Liver (tissue), 3 donors: ENCODE results near the gene PARD3B.

Experiments
- ATF3 ChIP-seq: IDR thresholded peaks from 2 replicates; pipeline ENCODE4 v1.6.1; 2016; ENCODE audit warnings: antibody characterized with exemption
- CTCF ChIP-seq: fragments of 150-350 bp; IDR thresholded peaks from 2 replicates; pipeline ENCODE4 v1.5.1; 2017; ENCODE audit warnings: improper control_type of control experiment, low read depth, low read length; ENCODE audit not compliant: missing input control
- MAX ChIP-seq: IDR thresholded peaks from 2 replicates; pipeline ENCODE4 v1.6.1; 2016; ENCODE audit warnings: antibody characterized with exemption
- RAD21 ChIP-seq, 2 donors: IDR thresholded peaks; 2 replicates each; pipeline ENCODE4 v1.6.1; 2016; ENCODE audit warnings: antibody characterized with exemption in 2 of 2, mild to moderate bottlenecking in 2 of 2
- REST ChIP-seq: IDR thresholded peaks from 2 replicates; pipeline ENCODE4 v1.6.1; 2016; ENCODE audit warnings: antibody characterized with exemption, mild to moderate bottlenecking
- RXRA ChIP-seq, 2 donors: IDR thresholded peaks; 2 replicates each; pipeline ENCODE4 v1.6.1; 2017 to 2018; ENCODE audit warnings: antibody characterized with exemption in 2 of 2, mild to moderate bottlenecking in 1 of 2
- SP1 ChIP-seq: IDR thresholded peaks from 2 replicates; pipeline ENCODE4 v1.6.1; 2018; ENCODE audit warnings: antibody characterized with exemption, mild to moderate bottlenecking
- TAF1 ChIP-seq: conservative IDR thresholded peaks from 2 replicates; pipeline ENCODE4 v1.6.1; 2016; ENCODE audit warnings: antibody characterized with exemption, mild to moderate bottlenecking
- YY1 ChIP-seq: IDR thresholded peaks from 2 replicates; pipeline ENCODE4 v1.6.1; 2016; ENCODE audit warnings: antibody characterized with exemption, mild to moderate bottlenecking
- ZBTB33 ChIP-seq: IDR thresholded peaks from 2 replicates; pipeline ENCODE4 v1.6.1; 2016; ENCODE audit warnings: antibody characterized with exemption
- donor health status: healthy.
- donor health status: healthy.

GRCh38 chr2:204977914-204978313, 432.6 kb downstream of the PARD3B start:
- TF ChIP-seq CTCF (no peak), RAD21 (IDR thresholded peaks at IDR 0.05) (no peak), RXRA (IDR thresholded peaks at IDR 0.05) (no peak), ATF3 (no peak), MAX (no peak), YY1 (no peak), SP1 (no peak), REST (no peak), ZBTB33 (no peak), TAF1 (no peak)
